HFF-Myc (cell line): Measurements from ENCODE around the gene POLA1.
A peak's percentile ranks its signal among the peaks of the same experiment; 100 is the strongest.

Source experiments
- DNase-seq: peaks from one replicate; pipeline ENCODE4 v3.0.0-alpha.2; 2011; ENCODE audit warnings: low read depth; ENCODE audit errors: extremely low read depth
- H3K4me3 ChIP-seq: replicated peaks from 2 replicates; pipeline ENCODE4 v1.5.1; 2011; ENCODE audit warnings: low read depth, mild to moderate bottlenecking, control low read depth, low read length
- CTCF ChIP-seq: IDR thresholded peaks from 2 replicates; pipeline ENCODE4 v1.5.1; 2012; ENCODE audit warnings: mild to moderate bottlenecking, low read depth, low read length, control low read depth; ENCODE audit errors: missing control alignments

POLA1 gene

GRCh38 chrX:24662352-24662751, 31.4 kb upstream of the POLA1 start:
- no peak for DNase-seq
- TF ChIP-seq CTCF: no peak
- no peak overlapping the region for H3K4me3 ChIP-seq

- TF ChIP-seq CTCF: no peak
- H3K4me3 ChIP-seq: no peak overlapping the region
- DNase-seq: no peak
These were observed 25.6 kb upstream of the POLA1 start for GRCh38 chrX:24668111-24668510.

- DNase-seq: no peak
- no peak for TF ChIP-seq CTCF
- H3K4me3 ChIP-seq: no peak overlapping the region
These were observed 21.0 kb upstream of the POLA1 start for GRCh38 chrX:24672701-24673190.

GRCh38 chrX:24673424-24673823, 20.3 kb upstream of the POLA1 start:
- no peak for DNase-seq
- H3K4me3 ChIP-seq: no peak overlapping the region
- no peak for TF ChIP-seq CTCF

GRCh38 chrX:24676403-24677024, 17.2 kb upstream of the POLA1 start:
- peak; percentile 42 for TF ChIP-seq CTCF
- no peak for DNase-seq
- no peak overlapping the region for H3K4me3 ChIP-seq

- no peak overlapping the region for H3K4me3 ChIP-seq
- TF ChIP-seq CTCF: no peak
- no peak for DNase-seq
These were observed 10.8 kb upstream of the POLA1 start for GRCh38 chrX:24682739-24683432.

GRCh38 chrX:24684048-24684447, 9.7 kb upstream of the POLA1 start:
- DNase-seq: no peak
- no peak overlapping the region for H3K4me3 ChIP-seq
- no peak for TF ChIP-seq CTCF
